ENCODE results near the gene NRBF2. TPM values are rescaled to one million over a fixed set of nuclear protein-coding genes. Genes with fewer than 3 reads are reported as not detected.

Gene NRBF2
- total and polyA plus RNA-seq, 2 experiments from 2014 or later, result 35.6 to 44.5 TPM

- H3K4me2 ChIP-seq, result no peak overlapping the region
- no peaks in the 10 kb centered on the region for H3K9me3 ChIP-seq (ENCODE audit: low read depth)
- H3K27ac ChIP-seq, result no peak overlapping the region
- no peaks in the 10 kb centered on the region for H4K20me1 ChIP-seq (ENCODE audit: insufficient read depth, poor library complexity, severe bottlenecking)
- WGBS (ENCODE audit: low lambda C conversion rate, missing lambda C conversion rate), result 52% methylated on average over 3 of the region's 3 CpGs
- TF ChIP-seq EZH2phosphoT487 (IDR thresholded peaks at IDR 0.05; ENCODE audit: low read depth, severe bottlenecking, unreplicated experiment), result no peak
- TF ChIP-seq CTCF (IDR thresholded peaks at IDR 0.05; ENCODE audit: poor library complexity), result no peak
- TF ChIP-seq EZH2 (IDR thresholded peaks at IDR 0.05; ENCODE audit: borderline replicate concordance), result no peak
- H3K4me1 ChIP-seq (ENCODE audit: insufficient read depth), result no peaks in the 10 kb centered on the region
- DNase-seq (ENCODE audit: low spot score), result no peak
- no peaks in the 10 kb centered on the region for H3K79me2 ChIP-seq
- no peaks in the 10 kb centered on the region for H3K27me3 ChIP-seq
- H2AFZ ChIP-seq, result no peak overlapping the region
- no peak overlapping the region for H3K4me3 ChIP-seq
- no peaks in the 10 kb centered on the region for H3K36me3 ChIP-seq (replicated peaks; ENCODE audit: insufficient read depth, low read depth)
- H3K9me2 ChIP-seq (replicated peaks; ENCODE audit: insufficient read depth), result no peaks in the 10 kb centered on the region
Measured at GRCh38 chr10:63107943-63108437, 25.1 kb upstream of the NRBF2 start.

GRCh38 chr10:63110940-63111339 lies 22.2 kb upstream of the NRBF2 start:
- no peak for TF ChIP-seq EZH2phosphoT487 (IDR thresholded peaks at IDR 0.05; ENCODE audit: low read depth, severe bottlenecking, unreplicated experiment)
- Histone ChIP-seq H3K27ac (no peak overlapping the region), H3K4me2 (no peak overlapping the region), H3K79me2 (no peaks in the 10 kb centered on the region), H3K4me1 (ENCODE audit: insufficient read depth) (no peaks in the 10 kb centered on the region), H3K27me3 (no peaks in the 10 kb centered on the region), H3K9me2 (replicated peaks; ENCODE audit: insufficient read depth) (no peaks in the 10 kb centered on the region), H2AFZ (no peak overlapping the region), H3K9me3 (ENCODE audit: low read depth) (no peaks in the 10 kb centered on the region), H4K20me1 (ENCODE audit: insufficient read depth, poor library complexity, severe bottlenecking) (no peaks in the 10 kb centered on the region), H3K36me3 (replicated peaks; ENCODE audit: insufficient read depth, low read depth) (no peaks in the 10 kb centered on the region), H3K4me3 (no peak overlapping the region)
- no peak for DNase-seq (ENCODE audit: low spot score)
- 93% methylated on average over 5 of the region's 5 CpGs for WGBS (ENCODE audit: low lambda C conversion rate, missing lambda C conversion rate)

GRCh38 chr10:63114031-63114814 lies 18.9 kb upstream of the NRBF2 start:
- 71% methylated on average over 4 of the region's 4 CpGs for WGBS (ENCODE audit: low lambda C conversion rate, missing lambda C conversion rate)
- H3K36me3 ChIP-seq (replicated peaks; ENCODE audit: insufficient read depth, low read depth), result no peaks in the 10 kb centered on the region
- no peaks in the 10 kb centered on the region for H4K20me1 ChIP-seq (ENCODE audit: insufficient read depth, poor library complexity, severe bottlenecking)
- H2AFZ ChIP-seq, result no peak overlapping the region
- DNase-seq (ENCODE audit: low spot score), result peak; percentile 61
- no peaks in the 10 kb centered on the region for H3K9me2 ChIP-seq (replicated peaks; ENCODE audit: insufficient read depth)
- H3K79me2 ChIP-seq, result no peaks in the 10 kb centered on the region
- H3K4me1 ChIP-seq (ENCODE audit: insufficient read depth), result no peaks in the 10 kb centered on the region
- no peak overlapping the region for H3K4me3 ChIP-seq
- TF ChIP-seq EZH2 (IDR thresholded peaks at IDR 0.05; ENCODE audit: borderline replicate concordance), result no peak
- TF ChIP-seq CTCF (IDR thresholded peaks at IDR 0.05; ENCODE audit: poor library complexity), result no peak
- TF ChIP-seq EZH2phosphoT487 (IDR thresholded peaks at IDR 0.05; ENCODE audit: low read depth, severe bottlenecking, unreplicated experiment), result no peak
- H3K4me2 ChIP-seq, result no peak overlapping the region
- H3K9me3 ChIP-seq (ENCODE audit: low read depth), result no peaks in the 10 kb centered on the region
- H3K27ac ChIP-seq, result peak overlapping the region; percentile 77
- no peaks in the 10 kb centered on the region for H3K27me3 ChIP-seq

- no peak for TF ChIP-seq CTCF (IDR thresholded peaks at IDR 0.05; ENCODE audit: poor library complexity)
- no peak for TF ChIP-seq EZH2phosphoT487 (IDR thresholded peaks at IDR 0.05; ENCODE audit: low read depth, severe bottlenecking, unreplicated experiment)
- TF ChIP-seq EZH2 (IDR thresholded peaks at IDR 0.05; ENCODE audit: borderline replicate concordance), result no peak
- DNase-seq (ENCODE audit: low spot score), result peak; percentile 48
- H3K4me2 ChIP-seq, result no peak overlapping the region
Measured at GRCh38 chr10:63115732-63116383, 17.3 kb upstream of the NRBF2 start.

More at GRCh38 chr10:63115732-63116383, 17.3 kb upstream of the NRBF2 start:
- H3K4me1 ChIP-seq (ENCODE audit: insufficient read depth), result no peaks in the 10 kb centered on the region
- H3K36me3 ChIP-seq (replicated peaks; ENCODE audit: insufficient read depth, low read depth), result no peaks in the 10 kb centered on the region
- WGBS (ENCODE audit: low lambda C conversion rate, missing lambda C conversion rate), result 70% methylated on average over 7 of the region's 7 CpGs
- no peak overlapping the region for H3K27ac ChIP-seq
- H3K27me3 ChIP-seq, result no peaks in the 10 kb centered on the region
- no peaks in the 10 kb centered on the region for H3K79me2 ChIP-seq
- no peak overlapping the region for H2AFZ ChIP-seq
- H3K9me2 ChIP-seq (replicated peaks; ENCODE audit: insufficient read depth), result no peaks in the 10 kb centered on the region
- H3K4me3 ChIP-seq, result no peak overlapping the region
- no peaks in the 10 kb centered on the region for H4K20me1 ChIP-seq (ENCODE audit: insufficient read depth, poor library complexity, severe bottlenecking)
- H3K9me3 ChIP-seq (ENCODE audit: low read depth), result no peaks in the 10 kb centered on the region
